ENCODE results near the gene OR5K3. TPM values are rescaled to one million over a fixed set of nuclear protein-coding genes. Genes with fewer than 3 reads are reported as not detected.
"Not testable (repeated sequence)": the region's sequence is repeated elsewhere in the genome, so short reads cannot be mapped to it uniquely, and the experiment has no call there.

Gene OR5K3
- not detected for polyA plus RNA-seq (2013, experiment 1 of 2; ENCODE audit: insufficient read length)
- polyA plus RNA-seq (2013, experiment 2 of 2; ENCODE audit: insufficient read length) = not detected

GRCh38 chr3:98390366-98390765 is at the start of gene OR5K3:
Gene OR5K3 (plus strand): TSS chr3:98390666. CDS start chr3:98390666, 0 bp downstream.
- no peak for DNase-seq

- no peak for DNase-seq
Observed at GRCh38 chr3:98341758-98342157, 48.7 kb upstream of the OR5K3 start.

GRCh38 chr3:98343647-98344507 is 46.6 kb upstream of the OR5K3 start:
- DNase-seq = peak; percentile 29

GRCh38 chr3:98350082-98350481 is 40.4 kb upstream of the OR5K3 start:
- no peak for DNase-seq

GRCh38 chr3:98353554-98353953 is 36.9 kb upstream of the OR5K3 start, which contains the start of gene OR5K4:
Gene OR5K4 (plus strand): TSS chr3:98353854. CDS start chr3:98353854, 0 bp downstream.
- DNase-seq = no peak

- DNase-seq = no peak
Observed at GRCh38 chr3:98359250-98359649, 31.2 kb upstream of the OR5K3 start.

- no peak for DNase-seq
Observed at GRCh38 chr3:98359993-98360675, 30.3 kb upstream of the OR5K3 start.

GRCh38 chr3:98360681-98361080 is 29.8 kb upstream of the OR5K3 start:
- no peak for DNase-seq

- DNase-seq = no peak
Observed at GRCh38 chr3:98361289-98361688, 29.2 kb upstream of the OR5K3 start.

- DNase-seq = no peak
Observed at GRCh38 chr3:98367464-98368246, 22.8 kb upstream of the OR5K3 start.

- no peak for DNase-seq
Observed at GRCh38 chr3:98371186-98371585, 19.3 kb upstream of the OR5K3 start.

- no peak for DNase-seq
Observed at GRCh38 chr3:98371853-98372252, 18.6 kb upstream of the OR5K3 start.

- no peak for DNase-seq
Observed at GRCh38 chr3:98372445-98372844, 18.0 kb upstream of the OR5K3 start.

GRCh38 chr3:98376631-98377030 is 13.8 kb upstream of the OR5K3 start:
- no peak for DNase-seq

- DNase-seq = no peak
Observed at GRCh38 chr3:98388147-98388546, 2.3 kb upstream of the OR5K3 start.

- no peak for DNase-seq
Observed at GRCh38 chr3:98395101-98395500, 4.6 kb downstream of the OR5K3 start.

GRCh38 chr3:98396482-98396881 is 6.0 kb downstream of the OR5K3 start:
- not testable (repeated sequence) for DNase-seq

- DNase-seq = no peak
Observed at GRCh38 chr3:98398513-98398912, 8.0 kb downstream of the OR5K3 start.

GRCh38 chr3:98402507-98402906 is 12.0 kb downstream of the OR5K3 start:
- DNase-seq = no peak

GRCh38 chr3:98404010-98404409 is 13.5 kb downstream of the OR5K3 start:
- DNase-seq = no peak

- DNase-seq = no peak
Observed at GRCh38 chr3:98406034-98406433, 15.6 kb downstream of the OR5K3 start.

- no peak for DNase-seq
Observed at GRCh38 chr3:98432575-98432974, 42.1 kb downstream of the OR5K3 start.

- DNase-seq = no peak
Observed at GRCh38 chr3:98433764-98434163, 43.3 kb downstream of the OR5K3 start.
